ENCODE measurements around the gene AKR1C1.

DNA sequence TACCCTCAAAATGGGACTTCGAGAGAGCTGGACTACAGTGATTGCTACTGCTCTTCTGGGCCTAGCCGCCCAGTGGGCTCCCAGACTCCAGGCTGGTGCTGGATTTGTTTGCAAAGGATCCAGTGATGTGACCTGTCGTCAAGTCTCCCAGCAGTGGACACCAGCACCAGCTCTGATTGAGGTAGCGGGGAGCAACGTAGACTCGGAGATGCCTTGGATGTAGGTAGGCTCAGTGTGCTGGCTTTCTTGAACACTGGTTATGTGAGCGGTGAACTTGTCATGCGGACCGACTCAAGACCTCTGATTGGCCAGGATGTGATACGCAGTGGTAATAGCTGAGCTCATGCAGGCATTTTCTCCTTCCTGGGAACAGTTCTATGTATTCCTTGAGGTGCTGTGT is 21.0 kb downstream of the AKR1C1 start:
- TF ChIP-seq, protein P1, sequence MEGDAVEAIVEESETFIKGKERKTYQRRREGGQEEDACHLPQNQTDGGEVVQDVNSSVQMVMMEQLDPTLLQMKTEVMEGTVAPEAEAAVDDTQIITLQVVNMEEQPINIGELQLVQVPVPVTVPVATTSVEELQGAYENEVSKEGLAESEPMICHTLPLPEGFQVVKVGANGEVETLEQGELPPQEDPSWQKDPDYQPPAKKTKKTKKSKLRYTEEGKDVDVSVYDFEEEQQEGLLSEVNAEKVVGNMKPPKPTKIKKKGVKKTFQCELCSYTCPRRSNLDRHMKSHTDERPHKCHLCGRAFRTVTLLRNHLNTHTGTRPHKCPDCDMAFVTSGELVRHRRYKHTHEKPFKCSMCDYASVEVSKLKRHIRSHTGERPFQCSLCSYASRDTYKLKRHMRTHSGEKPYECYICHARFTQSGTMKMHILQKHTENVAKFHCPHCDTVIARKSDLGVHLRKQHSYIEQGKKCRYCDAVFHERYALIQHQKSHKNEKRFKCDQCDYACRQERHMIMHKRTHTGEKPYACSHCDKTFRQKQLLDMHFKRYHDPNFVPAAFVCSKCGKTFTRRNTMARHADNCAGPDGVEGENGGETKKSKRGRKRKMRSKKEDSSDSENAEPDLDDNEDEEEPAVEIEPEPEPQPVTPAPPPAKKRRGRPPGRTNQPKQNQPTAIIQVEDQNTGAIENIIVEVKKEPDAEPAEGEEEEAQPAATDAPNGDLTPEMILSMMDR (conservative IDR thresholded peaks at IDR 0.05): no peak
- TF ChIP-seq ZFX (IDR thresholded peaks at IDR 0.05): no peak
